Measurements from ENCODE around the gene ANKS1B. TPM values are rescaled to one million over a fixed set of nuclear protein-coding genes. Genes with fewer than 3 reads are reported as not detected.

Gene ANKS1B
- total and polyA plus RNA-seq, 2 of the 4 experiments (the other 2 are of a cell fraction) = 0.17 to 0.18 TPM

- Histone ChIP-seq H3K4ac (ENCODE audit: low read depth, low read length) (no peak overlapping the region), H3K9me1 (ENCODE audit: insufficient read depth, low read length) (no peaks in the 10 kb centered on the region), H2AFZ (replicated peaks; ENCODE audit: low read length, poor library complexity) (no peak overlapping the region), H3K9me3 (ENCODE audit: control insufficient read depth, insufficient read depth, low read length) (no peaks in the 10 kb centered on the region), H3K36me3 (ENCODE audit: control insufficient read depth, insufficient read depth, low read length) (no peaks in the 10 kb centered on the region), H3K18ac (ENCODE audit: low read depth, low read length) (no peak overlapping the region), H2AK9ac (replicated peaks; ENCODE audit: low read depth, low read length, poor library complexity) (no peak overlapping the region), H3K27me3 (ENCODE audit: control insufficient read depth, insufficient read depth, low read length) (no peaks in the 10 kb centered on the region), H4K8ac (ENCODE audit: low read depth in 2 of 2, low read length in 2 of 2) (no peak overlapping the region), H2AK5ac (ENCODE audit: low read depth, low read length) (no peak overlapping the region), H2BK5ac (ENCODE audit: low read depth, low read length, poor library complexity, severe bottlenecking) (no peak overlapping the region), H3K14ac (replicated peaks; ENCODE audit: low read depth, low read length) (no peak overlapping the region), H3K79me1 (ENCODE audit: low read depth in 1 of 2, low read length in 2 of 2) (no peaks in the 10 kb centered on the region), H4K20me1 (ENCODE audit: insufficient read depth, low read length) (no peaks in the 10 kb centered on the region), H2BK15ac (ENCODE audit: low read depth, low read length) (no peak overlapping the region), H2BK20ac (ENCODE audit: low read depth, low read length) (no peak overlapping the region), H3K4me3 (ENCODE audit: insufficient read depth, low read depth, low read length) (no peak overlapping the region), H3K9ac (ENCODE audit: low read depth, low read length) (no peak overlapping the region), H2BK120ac (ENCODE audit: low read depth, low read length) (no peak overlapping the region), H4K5ac (ENCODE audit: low read depth, low read length) (no peak overlapping the region), H3K27ac (ENCODE audit: insufficient read depth, low read length) (no peak overlapping the region), H3K56ac (ENCODE audit: extremely low read depth, insufficient read depth, low read length) (no peak overlapping the region), H3K4me2 (ENCODE audit: low read depth, low read length) (no peak overlapping the region), H3K4me1 (ENCODE audit: control insufficient read depth, insufficient read depth, low read length) (no peaks in the 10 kb centered on the region), H4K91ac (ENCODE audit: insufficient read depth, low read depth, low read length) (no peak overlapping the region), H3K23ac (ENCODE audit: low read depth, low read length) (no peak overlapping the region)
- TF ChIP-seq MXI1 (IDR thresholded peaks at IDR 0.05; ENCODE audit: borderline replicate concordance, low read depth, low read length) (no peak), MAFK (IDR thresholded peaks at IDR 0.05; ENCODE audit: low read depth, low read length) (no peak), SMC3 (IDR thresholded peaks at IDR 0.05; ENCODE audit: low read depth, low read length) (no peak), RAD21 (IDR thresholded peaks at IDR 0.05; ENCODE audit: low read length) (no peak), CTCF (conservative IDR thresholded peaks at IDR 0.05; ENCODE audit: low read depth, low read length) (no peak), FOS (IDR thresholded peaks at IDR 0.05; ENCODE audit: low read depth, low read length) (no peak)
- intact Hi-C loops (cut with micrococcal nuclease) = no loop called here
- CTCF ChIA-PET = no interaction called here
- dilution Hi-C loops (cut with HindIII; ENCODE audit: low sequenced_read_pairs, unreplicated experiment) = no loop called here
- DNase-seq = no peak
- POLR2A ChIA-PET (ENCODE audit: unreplicated experiment) = no interaction called here
- BruUV-seq (replicated peaks) = no TSS peak
- in situ Hi-C loops (cut with MboI; ENCODE audit: low sequenced_read_pairs) = no loop called here
- ATAC-seq (ENCODE audit: low read depth) = no peak
- no CpG with 5 or more reads among the region's 2 CpGs for WGBS, 2 experiments (ENCODE audit: extremely low coverage in 2 of 2, insufficient read length in 1 of 2)
Observed at GRCh38 chr12:99099786-99100185, 885.0 kb downstream of the ANKS1B start.

All from IMR-90 (cell line).